ENCODE data around the gene KANSL1. TPM values are rescaled to one million over a fixed set of nuclear protein-coding genes. Genes with fewer than 3 reads are reported as not detected.

Gene KANSL1
- total and polyA plus RNA-seq, 2 of the 4 experiments (the other 2 are of a cell fraction) = 19.1 to 49.6 TPM

DNA sequence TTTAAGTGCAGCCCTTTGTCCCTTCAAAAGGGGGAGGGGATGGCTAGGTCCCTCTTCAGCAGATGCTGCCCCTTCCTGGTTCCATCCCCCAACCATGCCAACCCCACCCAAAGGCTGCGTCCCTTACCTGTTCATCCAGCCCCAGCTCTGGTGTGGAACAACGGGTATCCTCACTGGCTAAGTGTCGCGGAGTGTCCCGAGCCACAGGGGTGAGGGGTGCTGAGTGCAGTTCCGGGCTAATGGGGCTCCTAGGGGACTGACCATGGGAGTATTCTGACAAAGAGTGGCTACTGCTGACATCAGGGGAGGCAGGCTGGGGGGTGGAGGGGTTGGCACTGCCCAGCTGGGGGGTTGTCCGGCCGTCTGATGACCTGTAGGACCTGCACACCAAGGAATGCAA is 161.3 kb downstream of the KANSL1 start:
- H2AK9ac ChIP-seq (replicated peaks; ENCODE audit: low read depth, low read length, poor library complexity) = no peak overlapping the region
- BruUV-seq (replicated peaks) = no TSS peak
- no peak overlapping the region for H2AFZ ChIP-seq (replicated peaks; ENCODE audit: low read length, poor library complexity)
- H3K9ac ChIP-seq (ENCODE audit: low read depth, low read length) = no peak overlapping the region
- dilution Hi-C loops (cut with HindIII; ENCODE audit: low sequenced_read_pairs, unreplicated experiment) = no loop called here
- ChIA-PET POLR2A (ENCODE audit: unreplicated experiment) (no interaction called here), CTCF (no interaction called here)
- no peak overlapping the region for H3K4ac ChIP-seq (ENCODE audit: low read depth, low read length)
- peaks cover 4 to 35% of the 10 kb centered on the region in 2 experiments for H3K79me1 ChIP-seq (ENCODE audit: low read depth in 1 of 2, low read length in 2 of 2)
- H3K4me2 ChIP-seq (ENCODE audit: low read depth, low read length) = no peak overlapping the region
- no peak overlapping the region for H3K4me3 ChIP-seq (ENCODE audit: insufficient read depth, low read depth, low read length)
- no CpG with 5 or more reads among the region's 8 CpGs for WGBS, 2 experiments (ENCODE audit: extremely low coverage in 2 of 2, insufficient read length in 1 of 2)
- no peak overlapping the region for H4K8ac ChIP-seq (ENCODE audit: low read depth in 2 of 2, low read length in 2 of 2)
- no peak overlapping the region for H3K56ac ChIP-seq (ENCODE audit: extremely low read depth, insufficient read depth, low read length)
- no peak overlapping the region for H2BK5ac ChIP-seq (ENCODE audit: low read depth, low read length, poor library complexity, severe bottlenecking)
- no peak overlapping the region for H3K23ac ChIP-seq (ENCODE audit: low read depth, low read length)
- no peaks in the 10 kb centered on the region for H3K9me3 ChIP-seq (ENCODE audit: control insufficient read depth, insufficient read depth, low read length)
- no peak for TF ChIP-seq RCOR1 (IDR thresholded peaks at IDR 0.05; ENCODE audit: insufficient replicate concordance, low read length)
- no peak for TF ChIP-seq RAD21 (IDR thresholded peaks at IDR 0.05; ENCODE audit: low read length)
- TF ChIP-seq NFE2L2 (IDR thresholded peaks at IDR 0.05; ENCODE audit: low read depth, low read length) = no peak
- no peak for TF ChIP-seq MXI1 (IDR thresholded peaks at IDR 0.05; ENCODE audit: borderline replicate concordance, low read depth, low read length)
- TF ChIP-seq CEBPB (IDR thresholded peaks at IDR 0.05; ENCODE audit: low read depth, low read length) = no peak
- TF ChIP-seq RFX5 (IDR thresholded peaks at IDR 0.05; ENCODE audit: low read depth, low read length) = no peak
- no peak for TF ChIP-seq CTCF (conservative IDR thresholded peaks at IDR 0.05; ENCODE audit: low read depth, low read length)
- TF ChIP-seq, protein P1, sequence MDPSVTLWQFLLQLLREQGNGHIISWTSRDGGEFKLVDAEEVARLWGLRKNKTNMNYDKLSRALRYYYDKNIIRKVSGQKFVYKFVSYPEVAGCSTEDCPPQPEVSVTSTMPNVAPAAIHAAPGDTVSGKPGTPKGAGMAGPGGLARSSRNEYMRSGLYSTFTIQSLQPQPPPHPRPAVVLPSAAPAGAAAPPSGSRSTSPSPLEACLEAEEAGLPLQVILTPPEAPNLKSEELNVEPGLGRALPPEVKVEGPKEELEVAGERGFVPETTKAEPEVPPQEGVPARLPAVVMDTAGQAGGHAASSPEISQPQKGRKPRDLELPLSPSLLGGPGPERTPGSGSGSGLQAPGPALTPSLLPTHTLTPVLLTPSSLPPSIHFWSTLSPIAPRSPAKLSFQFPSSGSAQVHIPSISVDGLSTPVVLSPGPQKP (IDR thresholded peaks at IDR 0.05; ENCODE audit: borderline replicate concordance, low read depth, low read length) = no peak
- no peak for TF ChIP-seq FOS (IDR thresholded peaks at IDR 0.05; ENCODE audit: low read depth, low read length)
- TF ChIP-seq MAZ (IDR thresholded peaks at IDR 0.05; ENCODE audit: borderline replicate concordance, low read depth, low read length) = no peak
- TF ChIP-seq USF2 (IDR thresholded peaks at IDR 0.05; ENCODE audit: low read depth, low read length) = no peak
- TF ChIP-seq CHD1 (IDR thresholded peaks at IDR 0.05; ENCODE audit: low read depth, low read length) = no peak
- TF ChIP-seq BHLHE40 (IDR thresholded peaks at IDR 0.05; ENCODE audit: low read depth, low read length) = no peak
- no peak for TF ChIP-seq POLR2A (IDR thresholded peaks at IDR 0.05; ENCODE audit: low read depth, low read length)
- TF ChIP-seq MAFK (IDR thresholded peaks at IDR 0.05; ENCODE audit: low read depth, low read length) = no peak
- no peak for TF ChIP-seq SMC3 (IDR thresholded peaks at IDR 0.05; ENCODE audit: low read depth, low read length)
- H3K36me3 ChIP-seq (ENCODE audit: control insufficient read depth, insufficient read depth, low read length) = peaks cover 63% of the 10 kb centered on the region
- no peak overlapping the region for H3K27ac ChIP-seq (ENCODE audit: insufficient read depth, low read length)
- intact Hi-C loops (cut with micrococcal nuclease) = no loop called here
- peaks cover 12% of the 10 kb centered on the region for H4K20me1 ChIP-seq (ENCODE audit: insufficient read depth, low read length)
- H2BK120ac ChIP-seq (ENCODE audit: low read depth, low read length) = no peak overlapping the region
- H2BK15ac ChIP-seq (ENCODE audit: low read depth, low read length) = no peak overlapping the region
- H3K18ac ChIP-seq (ENCODE audit: low read depth, low read length) = no peak overlapping the region
- DNase-seq (no peak), ATAC-seq (ENCODE audit: low read depth) (no peak)
- H4K5ac ChIP-seq (ENCODE audit: low read depth, low read length) = no peak overlapping the region
- H2BK20ac ChIP-seq (ENCODE audit: low read depth, low read length) = no peak overlapping the region
- H3K14ac ChIP-seq (replicated peaks; ENCODE audit: low read depth, low read length) = no peak overlapping the region
- H2AK5ac ChIP-seq (ENCODE audit: low read depth, low read length) = no peak overlapping the region
- no peaks in the 10 kb centered on the region for H3K27me3 ChIP-seq (ENCODE audit: control insufficient read depth, insufficient read depth, low read length)
- H4K91ac ChIP-seq (ENCODE audit: insufficient read depth, low read depth, low read length) = no peak overlapping the region
- H3K9me1 ChIP-seq (ENCODE audit: insufficient read depth, low read length) = peaks cover 17% of the 10 kb centered on the region
- in situ Hi-C loops (cut with MboI; ENCODE audit: low sequenced_read_pairs) = no loop called here
- no peaks in the 10 kb centered on the region for H3K4me1 ChIP-seq (ENCODE audit: control insufficient read depth, insufficient read depth, low read length)

Measured in IMR-90 (cell line).